C4-2B (cell line): ENCODE data around the gene CD247.

ENCODE experiments used
- H3K27ac ChIP-seq: fragments of 450-650 bp; 2 replicates; pipeline ENCODE4 v1.5.1; 2017
- ZFX ChIP-seq: fragments of 450-650 bp; IDR thresholded peaks from 2 replicates; pipeline ENCODE4 v1.6.1; 2017
- TF ChIP-seq, protein P1 (sequence below): fragments of 450-650 bp; conservative IDR thresholded peaks from 2 replicates; pipeline ENCODE4 v1.5.1; 2017; ENCODE audit warnings: mild to moderate bottlenecking

Gene CD247

GRCh38 chr1:167507719-167508118 is 10.6 kb downstream of the CD247 start:
- TF ChIP-seq, protein P1, sequence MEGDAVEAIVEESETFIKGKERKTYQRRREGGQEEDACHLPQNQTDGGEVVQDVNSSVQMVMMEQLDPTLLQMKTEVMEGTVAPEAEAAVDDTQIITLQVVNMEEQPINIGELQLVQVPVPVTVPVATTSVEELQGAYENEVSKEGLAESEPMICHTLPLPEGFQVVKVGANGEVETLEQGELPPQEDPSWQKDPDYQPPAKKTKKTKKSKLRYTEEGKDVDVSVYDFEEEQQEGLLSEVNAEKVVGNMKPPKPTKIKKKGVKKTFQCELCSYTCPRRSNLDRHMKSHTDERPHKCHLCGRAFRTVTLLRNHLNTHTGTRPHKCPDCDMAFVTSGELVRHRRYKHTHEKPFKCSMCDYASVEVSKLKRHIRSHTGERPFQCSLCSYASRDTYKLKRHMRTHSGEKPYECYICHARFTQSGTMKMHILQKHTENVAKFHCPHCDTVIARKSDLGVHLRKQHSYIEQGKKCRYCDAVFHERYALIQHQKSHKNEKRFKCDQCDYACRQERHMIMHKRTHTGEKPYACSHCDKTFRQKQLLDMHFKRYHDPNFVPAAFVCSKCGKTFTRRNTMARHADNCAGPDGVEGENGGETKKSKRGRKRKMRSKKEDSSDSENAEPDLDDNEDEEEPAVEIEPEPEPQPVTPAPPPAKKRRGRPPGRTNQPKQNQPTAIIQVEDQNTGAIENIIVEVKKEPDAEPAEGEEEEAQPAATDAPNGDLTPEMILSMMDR = no peak
- no peak for TF ChIP-seq ZFX
- H3K27ac ChIP-seq = no peak overlapping the region

DNA sequence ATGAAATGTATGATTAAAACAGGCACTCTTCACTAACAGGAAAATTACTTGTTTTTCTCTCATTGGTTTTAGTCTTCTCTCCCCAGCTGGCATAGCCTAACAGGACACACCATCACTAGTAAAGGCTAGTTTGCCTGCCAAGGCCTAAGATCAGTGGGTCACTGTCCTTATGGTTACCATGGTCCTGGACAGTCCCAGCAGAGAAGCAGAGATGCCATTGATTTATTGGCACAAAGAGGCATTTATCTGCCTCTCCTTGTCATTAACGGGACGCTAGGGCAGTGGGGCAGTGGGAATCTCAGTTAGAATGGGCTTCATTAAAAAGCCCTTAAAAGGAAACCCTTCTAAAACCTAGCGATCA is 13.9 kb downstream of the CD247 start:
- TF ChIP-seq, protein P1 = no peak
- no peak for TF ChIP-seq ZFX
- no peak overlapping the region for H3K27ac ChIP-seq

DNA sequence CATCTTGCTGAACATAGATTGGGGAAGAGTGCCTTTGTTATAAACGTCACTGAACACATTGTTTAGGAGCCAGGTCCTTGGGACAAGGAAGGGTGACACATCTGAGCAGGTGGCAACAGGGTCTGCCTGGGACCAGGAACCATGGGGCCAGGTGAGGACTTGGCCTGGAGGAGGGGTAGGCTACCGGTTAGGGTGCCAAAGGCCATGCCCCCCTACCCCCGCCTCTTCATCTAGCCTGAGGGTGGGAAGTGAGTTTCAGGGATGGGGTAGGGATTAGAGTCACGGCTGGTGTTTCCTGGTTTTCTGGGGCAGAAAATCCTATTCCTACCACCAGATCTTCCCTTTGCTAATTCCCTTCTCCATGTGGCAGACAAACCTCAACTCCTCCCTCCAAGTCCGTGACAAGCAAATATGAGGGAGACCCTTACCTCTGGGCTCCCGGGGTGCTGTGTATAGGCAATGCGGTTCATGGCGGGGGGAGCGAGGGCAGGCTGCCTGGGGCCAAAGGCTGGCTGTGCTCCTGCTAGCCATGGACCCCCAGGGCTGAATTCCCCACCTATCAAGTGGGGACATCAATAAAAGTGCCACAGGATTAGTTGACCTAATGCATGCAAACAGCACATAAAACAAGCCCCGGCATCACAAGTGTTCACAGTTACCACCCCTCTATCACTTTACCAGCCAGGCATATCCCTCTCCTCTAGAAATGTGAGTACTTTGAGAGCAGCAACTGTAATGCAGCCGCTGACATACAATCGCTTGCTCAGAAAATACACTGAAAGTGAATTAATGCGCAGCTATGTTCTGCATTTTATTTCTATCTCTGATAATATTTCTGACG is 14.5 kb downstream of the CD247 start:
- no peak for TF ChIP-seq ZFX
- TF ChIP-seq, protein P1 = no peak
- no peak overlapping the region for H3K27ac ChIP-seq

GRCh38 chr1:167502719-167503462 is 15.4 kb downstream of the CD247 start:
- TF ChIP-seq, protein P1 = no peak
- no peak overlapping the region for H3K27ac ChIP-seq

DNA sequence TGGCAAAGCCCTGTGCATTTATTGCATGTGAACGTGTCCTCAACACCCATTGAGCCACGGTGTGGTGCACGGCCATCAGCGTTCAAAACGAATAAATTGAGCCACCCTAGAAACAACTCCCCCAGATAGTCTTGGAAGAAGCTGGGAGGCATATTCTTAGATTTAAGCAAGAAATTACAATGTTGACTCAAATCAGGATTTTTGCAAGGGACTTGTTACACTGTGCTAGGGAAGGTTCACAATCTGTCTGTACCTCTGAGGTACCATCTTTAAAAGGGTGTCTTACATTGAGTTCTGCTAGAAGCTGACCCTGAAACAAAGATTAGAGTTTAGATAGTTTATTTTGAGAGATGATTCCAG is 16.2 kb downstream of the CD247 start:
- TF ChIP-seq, protein P1 = no peak
- no peak for TF ChIP-seq ZFX

GRCh38 chr1:167501515-167502191 is 16.7 kb downstream of the CD247 start:
- TF ChIP-seq ZFX = no peak
- H3K27ac ChIP-seq = no peak overlapping the region

More for the DNA sequence above, 16.2 kb downstream of the CD247 start:
- no peak overlapping the region for H3K27ac ChIP-seq

GRCh38 chr1:167500283-167500860 is 18.0 kb downstream of the CD247 start:
- H3K27ac ChIP-seq = no peak overlapping the region
- no peak for TF ChIP-seq ZFX
- TF ChIP-seq, protein P1 = no peak
